Measurements from ENCODE around the gene DNAAF5. TPM values are rescaled to one million over a fixed set of nuclear protein-coding genes. Genes with fewer than 3 reads are reported as not detected.
A peak's percentile ranks its signal among the peaks of the same experiment; 100 is the strongest.

DNAAF5 gene
- total and polyA plus RNA-seq, 2 of the 4 experiments (the other 2 are of a cell fraction): 12.4 to 32.6 TPM

- Histone ChIP-seq H3K4me3 (ENCODE audit: insufficient read depth, low read depth, low read length) (no peak overlapping the region), H3K18ac (ENCODE audit: low read depth, low read length) (no peak overlapping the region), H2AK5ac (ENCODE audit: low read depth, low read length) (no peak overlapping the region), H2BK5ac (ENCODE audit: low read depth, low read length, poor library complexity, severe bottlenecking) (no peak overlapping the region), H3K79me1 (ENCODE audit: low read depth in 1 of 2, low read length in 2 of 2) (no peaks in the 10 kb centered on the region), H3K9ac (ENCODE audit: low read depth, low read length) (no peak overlapping the region), H3K4me1 (ENCODE audit: control insufficient read depth, insufficient read depth, low read length) (peaks cover 3% of the 10 kb centered on the region; the same call in 1 of the 2 replicates), H4K8ac (ENCODE audit: low read depth in 2 of 2, low read length in 2 of 2) (no peak overlapping the region), H3K36me3 (ENCODE audit: control insufficient read depth, insufficient read depth, low read length) (no peaks in the 10 kb centered on the region; the same call in 1 of the 2 replicates), H4K20me1 (ENCODE audit: insufficient read depth, low read length) (no peaks in the 10 kb centered on the region), H4K91ac (ENCODE audit: insufficient read depth, low read depth, low read length) (no peak overlapping the region), H3K9me3 (ENCODE audit: control insufficient read depth, insufficient read depth, low read length) (0 out of 2 replicates have a peak, but pooled peaks cover 3% of the 10 kb centered on the region), H3K14ac (replicated peaks; ENCODE audit: low read depth, low read length) (no peak overlapping the region; the same call in 1 of the 2 replicates), H3K4me2 (ENCODE audit: low read depth, low read length) (no peak overlapping the region), H3K27ac (ENCODE audit: insufficient read depth, low read length) (no peak overlapping the region), H3K56ac (ENCODE audit: extremely low read depth, insufficient read depth, low read length) (no peak overlapping the region), H4K5ac (ENCODE audit: low read depth, low read length) (no peak overlapping the region), H2AK9ac (replicated peaks; ENCODE audit: low read depth, low read length, poor library complexity) (no peak overlapping the region), H3K4ac (ENCODE audit: low read depth, low read length) (no peak overlapping the region), H2BK120ac (ENCODE audit: low read depth, low read length) (no peak overlapping the region), H2BK20ac (ENCODE audit: low read depth, low read length) (no peak overlapping the region), H2BK15ac (ENCODE audit: low read depth, low read length) (no peak overlapping the region), H3K27me3 (ENCODE audit: control insufficient read depth, insufficient read depth, low read length) (no peaks in the 10 kb centered on the region), H3K23ac (ENCODE audit: low read depth, low read length) (no peak overlapping the region), H2AFZ (replicated peaks; ENCODE audit: low read length, poor library complexity) (peak overlapping the region; percentile 32), H3K9me1 (ENCODE audit: insufficient read depth, low read length) (peaks cover 5% of the 10 kb centered on the region; the same call in 1 of the 2 replicates)
- in situ Hi-C loops (cut with MboI; ENCODE audit: low sequenced_read_pairs): no loop called here
- ATAC-seq (ENCODE audit: low read depth): no peak
- BruUV-seq (replicated peaks): no TSS peak
- ChIA-PET CTCF (no interaction called here), POLR2A (ENCODE audit: unreplicated experiment) (no interaction called here)
- TF ChIP-seq USF2 (IDR thresholded peaks at IDR 0.05; ENCODE audit: low read depth, low read length) (no peak), MXI1 (IDR thresholded peaks at IDR 0.05; ENCODE audit: borderline replicate concordance, low read depth, low read length) (no peak), ELK1 (IDR thresholded peaks at IDR 0.05; ENCODE audit: borderline replicate concordance, low read depth, low read length) (no peak), CEBPB (IDR thresholded peaks at IDR 0.05; ENCODE audit: low read depth, low read length) (no peak), BHLHE40 (IDR thresholded peaks at IDR 0.05; ENCODE audit: low read depth, low read length) (no peak)
- 77% methylated on average over 13 of the region's 17 CpGs; no CpG with 5 or more reads in 1 of the 2 experiments for WGBS, 2 experiments (ENCODE audit: extremely low coverage in 2 of 2, insufficient read length in 1 of 2)
- DNase-seq: no peak
- dilution Hi-C loops (cut with HindIII; ENCODE audit: low sequenced_read_pairs, unreplicated experiment): no loop called here
- intact Hi-C loops (cut with micrococcal nuclease): no loop called here
Measured at GRCh38 chr7:699476-700170, 26.9 kb upstream of the DNAAF5 start.
